SK-N-MC (cell line): ENCODE results near the gene MESD.

ENCODE experiments used
- EZH2 ChIP-seq: fragments of 200-600 bp; sonication (generic); IDR thresholded peaks from one replicate; pipeline ENCODE4 v1.6.1; 2017; ENCODE audit warnings: antibody characterized with exemption
- FOXP2 ChIP-seq: optimal IDR thresholded peaks from 2 replicates; pipeline ENCODE3; 2011; ENCODE audit warnings: mild to moderate bottlenecking, moderate library complexity; ENCODE audit not compliant: insufficient read depth; ENCODE audit errors: extremely low read length, control extremely low read depth
- POLR2AphosphoS5 ChIP-seq: IDR thresholded peaks from 2 replicates; pipeline ENCODE4 v1.6.1; 2012; ENCODE audit warnings: mild to moderate bottlenecking, low read depth, low read length, borderline replicate concordance

- TF ChIP-seq POLR2AphosphoS5 = no peak
- TF ChIP-seq EZH2 = no peak
- no peak for TF ChIP-seq FOXP2
Measured at GRCh38 chr15:81030301-81030750, 40.7 kb upstream of the MESD start.
